Measurements from ENCODE around the gene PXDC1.
"Not testable (repeated sequence)": the region's sequence is repeated elsewhere in the genome, so short reads cannot be mapped to it uniquely, and the experiment has no call there.

Gene PXDC1

GRCh38 chr6:3762359-3762758 lies 10.8 kb upstream of the PXDC1 start:
- DNase-seq = no peak

DNA sequence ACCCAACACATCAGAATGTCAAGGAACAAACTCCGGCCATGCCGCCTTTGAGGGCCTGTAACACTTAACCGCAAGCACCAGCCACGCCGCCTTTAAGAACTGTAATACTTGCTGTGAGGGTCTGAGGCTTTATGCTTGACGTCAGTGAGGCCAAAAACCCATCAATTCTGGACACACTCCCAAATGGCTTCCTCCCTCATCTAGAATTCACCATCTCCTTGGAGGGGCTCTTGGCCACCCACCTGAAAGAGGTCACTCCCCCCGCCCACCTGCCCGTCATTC lies 10.4 kb upstream of the PXDC1 start:
- DNase-seq = no peak

DNA sequence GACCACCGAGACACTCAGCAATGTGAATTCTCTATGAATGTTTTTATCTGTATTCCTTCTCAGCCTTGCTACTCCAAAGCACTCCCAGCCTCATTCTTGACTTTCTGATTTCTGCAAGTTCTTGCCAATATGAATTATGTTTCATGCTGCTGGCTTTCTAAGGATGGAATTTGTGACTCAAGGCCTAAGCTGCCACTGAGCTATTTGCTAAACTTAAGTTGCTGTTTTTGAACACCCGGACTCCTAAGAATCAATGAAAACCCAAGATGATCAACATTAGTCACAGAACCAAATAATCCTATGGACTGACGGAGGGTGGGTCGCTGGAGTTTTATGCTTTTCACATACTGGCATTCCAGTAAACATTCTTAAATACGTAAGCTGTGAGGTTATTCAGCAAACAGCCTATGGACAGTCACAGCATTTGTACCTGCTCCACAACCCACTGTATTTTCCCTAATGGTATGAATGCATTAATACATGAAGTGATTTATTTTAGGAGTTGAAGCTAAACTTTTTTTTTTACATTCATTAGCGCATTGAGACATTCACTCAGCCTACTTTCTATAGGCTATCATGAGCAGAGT lies 8.2 kb upstream of the PXDC1 start:
- no peak for DNase-seq

GRCh38 chr6:3758842-3759144 lies 7.3 kb upstream of the PXDC1 start:
- no peak for DNase-seq

DNA sequence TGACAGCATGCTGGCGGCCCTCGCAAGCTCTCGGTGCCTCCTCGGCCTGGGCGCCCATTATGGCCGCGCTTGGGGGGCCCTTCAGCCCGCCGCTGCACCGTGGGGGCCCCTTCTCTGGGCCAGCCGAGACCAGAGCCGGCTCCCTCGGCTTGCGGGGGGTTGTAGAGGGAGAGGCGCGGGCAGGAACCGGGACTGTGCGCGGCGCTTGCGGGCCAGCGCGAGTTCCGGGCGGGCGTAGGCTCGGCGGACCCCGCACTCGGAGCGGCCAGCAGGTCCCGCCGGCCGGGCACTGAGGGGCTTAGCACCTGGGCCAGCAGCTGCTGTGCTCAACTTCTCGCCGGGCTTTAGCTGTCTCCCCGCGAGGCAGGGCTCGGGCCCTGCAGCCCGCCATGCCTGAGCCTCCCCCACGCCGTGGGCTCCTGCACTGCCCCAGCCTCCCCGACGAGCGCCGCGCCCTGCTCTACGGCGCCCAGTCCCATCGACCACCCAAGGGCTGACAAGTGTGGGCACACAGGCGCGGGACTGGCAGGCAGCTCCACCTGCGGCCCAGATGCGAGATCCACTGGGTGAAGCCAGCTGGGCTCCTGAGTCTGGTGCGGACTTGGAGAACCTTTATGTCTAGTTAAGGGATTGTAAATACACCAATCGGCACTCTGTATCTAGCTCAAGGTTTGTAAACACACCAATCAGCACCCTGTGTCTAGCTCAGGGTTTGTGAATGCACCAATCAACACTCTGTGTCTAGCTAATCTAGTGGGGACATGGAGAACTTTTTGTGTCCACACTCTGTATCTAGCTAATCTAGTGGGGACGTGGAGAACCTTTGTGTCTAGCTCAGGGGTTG lies 6.7 kb upstream of the PXDC1 start:
- DNase-seq = not testable (repeated sequence)

DNA sequence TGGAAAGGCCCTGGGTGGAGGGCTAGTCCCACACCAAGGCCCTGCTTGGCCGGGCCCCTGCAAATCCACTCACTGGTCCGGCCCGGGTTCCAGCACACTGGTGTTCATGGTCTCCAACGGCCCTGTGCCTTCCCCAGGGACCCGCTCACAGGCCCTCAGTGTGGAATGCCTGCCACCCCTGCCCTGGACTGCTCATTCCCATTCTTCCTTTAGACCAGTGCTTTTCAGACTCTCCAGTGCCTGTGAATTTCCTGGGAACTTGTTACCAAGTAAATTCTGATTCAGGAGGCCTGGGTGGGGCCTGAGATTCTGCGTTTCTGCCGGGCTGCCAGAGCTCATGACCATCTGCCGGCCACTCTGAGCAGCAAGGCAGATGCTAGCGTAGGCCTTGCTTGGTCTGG lies 5.7 kb upstream of the PXDC1 start:
- no peak for DNase-seq

- no peak for DNase-seq
These were observed 5.0 kb upstream of the PXDC1 start for GRCh38 chr6:3756546-3756945.

- DNase-seq = no peak
These were observed 4.4 kb upstream of the PXDC1 start for GRCh38 chr6:3755637-3756545.

DNA sequence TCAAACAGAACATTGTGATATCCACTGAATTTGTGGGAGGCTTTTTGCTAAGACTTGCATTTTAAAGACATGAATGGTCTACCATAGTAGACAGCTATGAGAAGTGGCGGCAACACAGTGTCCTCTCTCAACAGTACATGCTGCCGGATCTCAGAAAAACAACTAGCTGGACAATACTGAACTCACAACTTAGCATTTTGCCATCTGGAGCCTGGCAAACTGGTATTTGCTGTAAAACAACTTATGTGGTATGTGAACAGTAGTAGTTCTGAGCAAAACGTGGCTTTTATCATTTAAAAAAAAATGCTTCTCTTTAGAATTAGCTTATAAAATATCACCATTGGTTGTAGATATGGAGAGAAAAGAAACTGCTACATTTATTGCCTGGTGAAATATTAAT lies 3.3 kb upstream of the PXDC1 start:
- DNase-seq = no peak

- not testable (repeated sequence) for DNase-seq
These were observed 2.7 kb upstream of the PXDC1 start for GRCh38 chr6:3754032-3754725.

- DNase-seq = no peak
These were observed 1.8 kb upstream of the PXDC1 start for GRCh38 chr6:3753228-3753835.

GRCh38 chr6:3752531-3753227 lies 1.2 kb upstream of the PXDC1 start:
- no peak for DNase-seq

DNA sequence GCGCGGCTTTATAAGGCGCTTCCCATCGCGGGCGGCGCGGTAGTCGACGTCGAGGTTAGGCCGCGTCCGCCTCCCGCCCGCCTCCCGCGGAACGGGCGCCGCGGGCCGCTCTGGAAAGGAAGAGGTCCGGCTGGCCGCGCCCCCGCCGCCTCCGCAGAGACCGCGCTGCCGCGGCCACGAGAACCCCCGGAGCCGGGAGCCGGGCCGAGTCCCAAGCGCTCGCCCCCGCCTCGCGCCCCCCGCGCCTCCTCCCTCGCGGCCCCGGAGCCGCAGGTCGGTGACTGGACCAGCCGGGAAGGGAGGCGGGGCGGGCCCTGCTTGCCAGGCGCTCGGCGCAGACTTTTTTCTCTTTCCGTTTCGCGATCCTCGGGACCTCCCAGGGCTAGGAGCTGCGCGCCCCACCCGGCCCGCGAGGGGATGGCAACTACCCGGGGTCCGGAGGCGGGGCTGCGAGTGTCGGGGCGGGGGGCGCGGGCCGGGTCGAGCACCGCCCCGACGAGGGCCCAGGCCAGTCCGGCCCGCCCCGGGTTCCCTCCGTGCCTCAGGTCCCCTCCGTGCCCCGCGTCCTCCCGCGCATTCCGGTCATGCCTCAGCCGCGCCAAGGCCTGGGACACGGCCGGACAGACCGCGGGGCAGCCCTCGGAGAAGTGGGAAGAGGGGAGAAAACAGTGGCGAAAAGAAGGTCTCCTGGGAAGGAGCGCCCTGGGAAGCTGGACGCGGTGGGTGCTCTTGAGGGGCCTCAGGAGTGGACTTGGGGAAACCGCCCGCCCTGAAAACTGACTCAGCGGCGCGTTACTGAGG lies 417 bp upstream of the PXDC1 start:
- peak; percentile 83 for DNase-seq

- DNase-seq = peak; percentile 36
These were observed 1.0 kb downstream of the PXDC1 start for GRCh38 chr6:3750317-3751076.

- peak; percentile 19 for DNase-seq
These were observed 1.6 kb downstream of the PXDC1 start for GRCh38 chr6:3749977-3750316.

- DNase-seq = no peak
These were observed 2.3 kb downstream of the PXDC1 start for GRCh38 chr6:3749067-3749841.

- DNase-seq = no peak
These were observed 3.1 kb downstream of the PXDC1 start for GRCh38 chr6:3748208-3749066.

- no peak for DNase-seq
These were observed 4.3 kb downstream of the PXDC1 start for GRCh38 chr6:3747100-3747737.
